ENCODE results near the gene TMEFF2. TPM values are rescaled to one million over a fixed set of nuclear protein-coding genes. Genes with fewer than 3 reads are reported as not detected.

Gene TMEFF2
- total and polyA plus RNA-seq, 9 donors: 7.7 to 35.3 (median 28.2) TPM

DNA sequence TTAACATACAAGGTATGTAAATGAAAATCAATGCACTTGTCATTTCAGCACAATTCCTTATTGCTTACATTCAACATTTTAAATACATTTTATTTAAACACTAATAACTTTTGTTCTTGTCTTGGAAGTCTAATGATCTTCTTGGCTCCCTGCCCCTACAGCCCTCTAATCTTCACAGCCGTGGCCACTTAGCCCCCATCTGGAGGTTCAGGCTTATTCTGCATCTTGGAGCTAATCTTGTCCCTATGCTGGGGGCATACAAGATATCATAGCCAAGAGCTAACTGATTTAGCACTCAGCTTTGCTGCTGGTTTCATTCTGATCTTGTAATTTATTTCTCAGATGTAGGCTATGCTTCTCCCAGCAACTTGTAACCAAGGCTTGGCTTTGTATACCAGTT lies 140.8 kb downstream of the TMEFF2 start:
- Histone ChIP-seq H3K4me1 (ENCODE audit: control insufficient read depth, insufficient read depth, low read length) (no peaks in the 10 kb centered on the region), H3K4me3 (ENCODE audit: low read length) (no peak overlapping the region), H3K27me3 (ENCODE audit: control insufficient read depth, insufficient read depth, low read length) (no peaks in the 10 kb centered on the region), H3K36me3 (ENCODE audit: control insufficient read depth, insufficient read depth, low read length) (peaks cover 3% of the 10 kb centered on the region), H3K27ac (ENCODE audit: low read length) (no peak overlapping the region), H3K9me3 (replicated peaks; ENCODE audit: control insufficient read depth, low read depth, low read length) (no peaks in the 10 kb centered on the region)
- 43% methylated on average over 1 of the region's 1 CpG for WGBS (ENCODE audit: insufficient coverage)
- DNase-seq: no peak

DNA sequence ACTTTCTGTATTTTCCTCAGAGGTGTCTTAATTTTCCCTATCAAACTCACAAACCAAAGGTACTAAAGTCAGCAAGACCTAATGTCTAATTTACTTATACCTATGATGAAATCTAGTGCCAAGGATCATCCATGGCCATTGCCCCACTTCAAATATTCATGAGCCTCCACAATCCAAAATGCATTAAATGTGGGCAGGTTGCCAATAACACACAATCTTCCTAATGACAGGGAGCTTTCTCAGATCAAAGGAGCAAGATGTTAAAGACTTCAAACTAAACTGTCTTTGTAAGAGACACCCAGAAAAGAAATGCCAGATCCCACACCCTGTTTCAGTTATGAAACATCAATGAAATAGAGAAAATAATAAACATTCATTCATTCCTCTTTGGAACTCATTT lies 143.2 kb downstream of the TMEFF2 start:
- Histone ChIP-seq H3K36me3 (ENCODE audit: control insufficient read depth, insufficient read depth, low read length) (no peaks in the 10 kb centered on the region), H3K9me3 (replicated peaks; ENCODE audit: control insufficient read depth, low read depth, low read length) (no peaks in the 10 kb centered on the region), H3K27ac (ENCODE audit: low read length) (no peak overlapping the region), H3K4me3 (ENCODE audit: low read length) (no peak overlapping the region), H3K27me3 (ENCODE audit: control insufficient read depth, insufficient read depth, low read length) (no peaks in the 10 kb centered on the region), H3K4me1 (ENCODE audit: control insufficient read depth, insufficient read depth, low read length) (no peaks in the 10 kb centered on the region)
- no peak for DNase-seq

DNA sequence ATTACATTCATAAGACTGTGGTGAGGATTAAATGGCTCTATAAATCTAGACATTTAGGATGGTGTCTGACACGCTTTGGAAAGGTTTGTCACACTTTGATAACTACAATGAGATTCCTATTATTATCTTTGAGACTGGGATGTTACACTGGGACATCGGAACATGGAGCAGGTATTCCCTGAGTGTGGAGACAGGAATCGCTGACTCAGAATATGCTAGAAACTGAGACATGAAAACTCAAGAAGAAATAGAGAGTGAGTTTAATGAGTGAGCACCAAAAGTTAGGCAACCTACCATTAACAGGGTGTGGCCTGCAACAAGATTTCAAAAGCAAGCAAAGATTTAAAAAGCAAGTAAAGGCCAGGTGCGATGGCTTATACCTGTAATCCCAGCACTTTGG lies 145.4 kb downstream of the TMEFF2 start:
- Histone ChIP-seq H3K4me3 (ENCODE audit: low read length) (no peak overlapping the region), H3K9me3 (replicated peaks; ENCODE audit: control insufficient read depth, low read depth, low read length) (no peaks in the 10 kb centered on the region)
- no CpG with 5 or more reads among the region's 4 CpGs for WGBS (ENCODE audit: insufficient coverage)

GRCh38 chr2:192047315-192048107 lies 147.2 kb downstream of the TMEFF2 start:
- DNase-seq: peak; percentile 25
- Histone ChIP-seq H3K4me3 (ENCODE audit: low read length) (no peak overlapping the region), H3K27ac (ENCODE audit: low read length) (no peak overlapping the region), H3K4me1 (ENCODE audit: control insufficient read depth, insufficient read depth, low read length) (no peaks in the 10 kb centered on the region), H3K36me3 (ENCODE audit: control insufficient read depth, insufficient read depth, low read length) (no peaks in the 10 kb centered on the region), H3K27me3 (ENCODE audit: control insufficient read depth, insufficient read depth, low read length) (no peaks in the 10 kb centered on the region), H3K9me3 (replicated peaks; ENCODE audit: control insufficient read depth, low read depth, low read length) (no peaks in the 10 kb centered on the region)
- WGBS (ENCODE audit: insufficient coverage): no CpG with 5 or more reads among the region's 2 CpGs

More for the DNA sequence above, 145.4 kb downstream of the TMEFF2 start:
- Histone ChIP-seq H3K36me3 (ENCODE audit: control insufficient read depth, insufficient read depth, low read length) (no peaks in the 10 kb centered on the region), H3K27me3 (ENCODE audit: control insufficient read depth, insufficient read depth, low read length) (no peaks in the 10 kb centered on the region), H3K27ac (ENCODE audit: low read length) (no peak overlapping the region), H3K4me1 (ENCODE audit: control insufficient read depth, insufficient read depth, low read length) (no peaks in the 10 kb centered on the region)
- no peak for DNase-seq

- Histone ChIP-seq H3K4me1 (ENCODE audit: control insufficient read depth, insufficient read depth, low read length) (no peaks in the 10 kb centered on the region), H3K27ac (ENCODE audit: low read length) (no peak overlapping the region), H3K4me3 (ENCODE audit: low read length) (no peak overlapping the region), H3K36me3 (ENCODE audit: control insufficient read depth, insufficient read depth, low read length) (no peaks in the 10 kb centered on the region), H3K9me3 (replicated peaks; ENCODE audit: control insufficient read depth, low read depth, low read length) (no peaks in the 10 kb centered on the region), H3K27me3 (ENCODE audit: control insufficient read depth, insufficient read depth, low read length) (no peaks in the 10 kb centered on the region)
- no CpG with 5 or more reads among the region's 2 CpGs for WGBS (ENCODE audit: insufficient coverage)
- no peak for DNase-seq
Observed at GRCh38 chr2:192044496-192044895, 150.2 kb downstream of the TMEFF2 start.

DNA sequence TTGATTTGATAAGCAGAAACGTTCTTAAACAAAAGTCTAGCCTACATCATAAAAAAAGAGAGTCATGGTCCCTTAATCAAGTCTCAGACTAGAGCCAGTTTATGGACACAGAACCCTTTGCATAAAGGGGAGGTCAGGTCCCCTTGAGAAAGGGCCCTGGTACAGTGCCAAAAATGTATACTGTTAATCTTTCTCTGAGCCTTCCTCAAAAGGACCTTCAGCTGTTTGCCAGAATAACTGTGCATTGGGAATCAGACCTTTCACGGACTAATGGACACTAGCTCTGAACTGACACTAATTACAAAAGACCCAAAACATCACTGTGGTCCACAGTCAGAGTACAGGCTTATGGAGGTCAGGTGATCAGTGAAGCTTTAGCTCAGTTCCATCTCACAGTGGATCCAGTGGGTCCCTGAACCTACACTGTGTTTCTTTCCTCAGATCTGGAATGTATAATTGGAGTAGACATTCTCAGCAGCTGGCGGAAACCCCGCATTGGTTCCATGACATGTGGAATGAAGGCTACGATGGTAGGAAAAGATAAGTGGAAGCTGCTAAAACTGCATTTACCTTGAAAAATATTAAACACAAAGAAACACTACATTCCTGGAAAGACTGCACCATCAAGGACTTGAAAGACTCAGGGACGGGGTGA lies 151.4 kb downstream of the TMEFF2 start:
- Histone ChIP-seq H3K9me3 (replicated peaks; ENCODE audit: control insufficient read depth, low read depth, low read length) (no peaks in the 10 kb centered on the region), H3K4me1 (ENCODE audit: control insufficient read depth, insufficient read depth, low read length) (no peaks in the 10 kb centered on the region), H3K27me3 (ENCODE audit: control insufficient read depth, insufficient read depth, low read length) (no peaks in the 10 kb centered on the region), H3K36me3 (ENCODE audit: control insufficient read depth, insufficient read depth, low read length) (no peaks in the 10 kb centered on the region), H3K27ac (ENCODE audit: low read length) (no peak overlapping the region), H3K4me3 (ENCODE audit: low read length) (no peak overlapping the region)
- DNase-seq: no peak
- WGBS (ENCODE audit: insufficient coverage): 83% methylated on average over 2 of the region's 6 CpGs

DNA sequence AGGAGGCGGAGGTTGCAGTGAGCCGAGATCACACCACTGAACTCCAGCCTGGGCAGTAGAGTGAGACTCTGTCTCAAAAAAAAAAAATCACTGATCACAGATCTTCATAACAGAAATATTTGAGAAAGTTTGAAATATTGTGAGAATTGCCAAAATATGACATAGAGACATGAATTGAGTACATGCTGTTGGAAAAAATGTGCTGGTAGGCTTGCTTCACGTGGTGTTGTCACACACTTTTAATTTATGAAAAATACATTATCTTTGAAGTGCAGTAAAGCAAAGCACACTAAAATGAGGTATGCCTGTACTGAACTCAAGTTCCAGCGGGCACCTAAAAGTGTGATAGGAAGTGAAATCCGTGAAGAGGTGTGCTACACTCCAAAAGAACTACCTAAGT lies 152.6 kb downstream of the TMEFF2 start:
- WGBS (ENCODE audit: insufficient coverage): no CpG with 5 or more reads among the region's 5 CpGs
- Histone ChIP-seq H3K36me3 (ENCODE audit: control insufficient read depth, insufficient read depth, low read length) (no peaks in the 10 kb centered on the region), H3K27me3 (ENCODE audit: control insufficient read depth, insufficient read depth, low read length) (no peaks in the 10 kb centered on the region), H3K4me3 (ENCODE audit: low read length) (no peak overlapping the region), H3K27ac (ENCODE audit: low read length) (no peak overlapping the region), H3K4me1 (ENCODE audit: control insufficient read depth, insufficient read depth, low read length) (no peaks in the 10 kb centered on the region), H3K9me3 (replicated peaks; ENCODE audit: control insufficient read depth, low read depth, low read length) (no peaks in the 10 kb centered on the region)
- DNase-seq: no peak

- H3K9me3 ChIP-seq (replicated peaks; ENCODE audit: control insufficient read depth, low read depth, low read length): no peaks in the 10 kb centered on the region
- H3K27me3 ChIP-seq (ENCODE audit: control insufficient read depth, insufficient read depth, low read length): no peaks in the 10 kb centered on the region
- no peak overlapping the region for H3K27ac ChIP-seq (ENCODE audit: low read length)
- WGBS (ENCODE audit: insufficient coverage): no CpG with 5 or more reads among the region's 1 CpG
- no peak for DNase-seq
- no peaks in the 10 kb centered on the region for H3K4me1 ChIP-seq (ENCODE audit: control insufficient read depth, insufficient read depth, low read length)
- H3K4me3 ChIP-seq (ENCODE audit: low read length): no peak overlapping the region
- no peaks in the 10 kb centered on the region for H3K36me3 ChIP-seq (ENCODE audit: control insufficient read depth, insufficient read depth, low read length)
Observed at GRCh38 chr2:192038110-192038509, 156.6 kb downstream of the TMEFF2 start.

- H3K9me3 ChIP-seq (replicated peaks; ENCODE audit: control insufficient read depth, low read depth, low read length): no peaks in the 10 kb centered on the region
- no peaks in the 10 kb centered on the region for H3K27me3 ChIP-seq (ENCODE audit: control insufficient read depth, insufficient read depth, low read length)
- no peak overlapping the region for H3K4me3 ChIP-seq (ENCODE audit: low read length)
- no peaks in the 10 kb centered on the region for H3K36me3 ChIP-seq (ENCODE audit: control insufficient read depth, insufficient read depth, low read length)
- 33% methylated on average over 1 of the region's 3 CpGs for WGBS (ENCODE audit: insufficient coverage)
- H3K27ac ChIP-seq (ENCODE audit: low read length): no peak overlapping the region
- DNase-seq: no peak
- H3K4me1 ChIP-seq (ENCODE audit: control insufficient read depth, insufficient read depth, low read length): no peaks in the 10 kb centered on the region
Observed at GRCh38 chr2:192035731-192036442, 158.8 kb downstream of the TMEFF2 start.

DNA sequence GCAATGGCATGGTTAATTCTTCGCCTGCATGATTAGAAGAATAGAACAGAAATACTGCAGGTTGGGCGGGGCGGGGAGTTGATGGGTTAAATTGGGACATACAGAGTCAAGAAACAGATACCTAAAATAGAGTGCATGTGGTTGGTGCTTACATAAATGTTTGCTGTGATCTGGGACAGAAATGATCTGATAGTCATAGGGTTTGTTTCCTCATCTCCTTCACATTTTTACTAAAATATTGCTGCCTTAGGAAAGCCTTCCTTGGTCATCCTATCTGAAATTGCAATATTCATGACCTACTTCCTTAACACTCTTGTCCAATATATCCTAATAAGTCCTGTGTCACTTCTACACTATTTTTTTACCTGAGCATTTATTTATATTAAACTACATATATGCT lies 163.9 kb downstream of the TMEFF2 start:
- Histone ChIP-seq H3K27me3 (ENCODE audit: control insufficient read depth, insufficient read depth, low read length) (no peaks in the 10 kb centered on the region), H3K27ac (ENCODE audit: low read length) (no peak overlapping the region), H3K36me3 (ENCODE audit: control insufficient read depth, insufficient read depth, low read length) (no peaks in the 10 kb centered on the region), H3K9me3 (replicated peaks; ENCODE audit: control insufficient read depth, low read depth, low read length) (no peaks in the 10 kb centered on the region), H3K4me1 (ENCODE audit: control insufficient read depth, insufficient read depth, low read length) (peaks cover 4% of the 10 kb centered on the region), H3K4me3 (ENCODE audit: low read length) (no peak overlapping the region)
- no peak for DNase-seq
- WGBS (ENCODE audit: insufficient coverage): 100% methylated on average over 2 of the region's 3 CpGs
